HG03039 (cell line): ENCODE data around the gene HIGD1A.

Source experiments
- ATAC-seq: cut with Tn5 transposase; IDR thresholded peaks from one replicate; pipeline ENCODE4 v1.9.1; 2021; ENCODE audit warnings: mild to moderate bottlenecking, moderate library complexity; ENCODE audit not compliant: unreplicated experiment

HIGD1A gene

GRCh38 chr3:42804106-42804830 is at the start of gene HIGD1A:
Gene HIGD1A, minus strand, starts transcription at chr3:42804490. Its CDS starts 10,237 bp downstream, at chr3:42794253.
- peak; percentile 99 for ATAC-seq

DNA sequence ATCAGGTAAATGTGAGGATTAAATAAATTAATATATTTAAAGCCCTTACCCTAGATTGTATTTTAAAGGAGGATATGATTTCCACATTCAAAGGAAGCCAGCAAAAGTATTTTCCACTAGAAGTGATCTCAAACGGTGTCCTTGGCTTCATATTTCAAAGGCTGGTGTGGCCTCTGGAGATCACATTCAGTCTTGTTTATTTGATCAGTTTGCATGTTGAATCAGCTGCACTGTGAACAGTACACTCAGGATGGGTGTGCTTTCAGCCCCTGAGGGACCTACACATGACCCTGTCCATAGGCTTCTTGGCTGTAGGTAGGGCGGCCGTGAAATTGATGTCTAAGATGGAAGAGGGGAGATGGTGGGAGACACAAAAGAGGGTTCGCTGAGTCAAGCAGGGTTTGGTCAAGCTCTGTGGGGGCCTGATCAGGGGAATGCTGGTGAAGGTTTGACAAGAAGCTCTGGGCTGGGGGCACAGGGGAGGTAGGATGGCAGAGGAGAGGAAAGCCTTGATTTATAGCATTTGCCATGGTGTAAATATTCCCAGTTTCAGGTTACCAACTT is 49.5 kb upstream of the HIGD1A start:
- no peak for ATAC-seq

GRCh38 chr3:42853056-42853455 is 48.8 kb upstream of the HIGD1A start:
- ATAC-seq, result no peak

DNA sequence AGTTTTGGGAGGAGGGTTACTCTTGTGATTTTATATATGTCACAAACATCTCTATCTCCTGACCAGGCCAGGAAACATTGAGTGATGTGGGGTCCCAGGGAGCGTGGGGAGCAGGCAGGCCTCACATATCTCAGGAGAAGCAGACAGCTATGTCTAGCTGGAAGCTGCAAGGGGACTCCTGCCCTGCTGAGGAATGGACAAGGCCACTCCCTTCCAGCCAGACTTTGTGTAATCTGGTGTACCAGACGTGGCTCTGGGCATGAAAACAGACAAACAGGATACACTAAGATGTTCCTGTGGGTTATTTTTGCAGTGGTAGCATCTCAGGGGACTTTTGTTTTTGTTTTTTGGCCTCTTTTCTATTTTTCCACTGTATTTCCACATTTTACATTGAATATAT is 48.2 kb upstream of the HIGD1A start:
- no peak for ATAC-seq

- ATAC-seq, result no peak
Observed at GRCh38 chr3:42851228-42851834, 47.0 kb upstream of the HIGD1A start.

- no peak for ATAC-seq
Observed at GRCh38 chr3:42850263-42850662, 46.0 kb upstream of the HIGD1A start.

GRCh38 chr3:42849017-42849416 is 44.7 kb upstream of the HIGD1A start:
- no peak for ATAC-seq

GRCh38 chr3:42847731-42848130 is 43.4 kb upstream of the HIGD1A start:
- no peak for ATAC-seq

DNA sequence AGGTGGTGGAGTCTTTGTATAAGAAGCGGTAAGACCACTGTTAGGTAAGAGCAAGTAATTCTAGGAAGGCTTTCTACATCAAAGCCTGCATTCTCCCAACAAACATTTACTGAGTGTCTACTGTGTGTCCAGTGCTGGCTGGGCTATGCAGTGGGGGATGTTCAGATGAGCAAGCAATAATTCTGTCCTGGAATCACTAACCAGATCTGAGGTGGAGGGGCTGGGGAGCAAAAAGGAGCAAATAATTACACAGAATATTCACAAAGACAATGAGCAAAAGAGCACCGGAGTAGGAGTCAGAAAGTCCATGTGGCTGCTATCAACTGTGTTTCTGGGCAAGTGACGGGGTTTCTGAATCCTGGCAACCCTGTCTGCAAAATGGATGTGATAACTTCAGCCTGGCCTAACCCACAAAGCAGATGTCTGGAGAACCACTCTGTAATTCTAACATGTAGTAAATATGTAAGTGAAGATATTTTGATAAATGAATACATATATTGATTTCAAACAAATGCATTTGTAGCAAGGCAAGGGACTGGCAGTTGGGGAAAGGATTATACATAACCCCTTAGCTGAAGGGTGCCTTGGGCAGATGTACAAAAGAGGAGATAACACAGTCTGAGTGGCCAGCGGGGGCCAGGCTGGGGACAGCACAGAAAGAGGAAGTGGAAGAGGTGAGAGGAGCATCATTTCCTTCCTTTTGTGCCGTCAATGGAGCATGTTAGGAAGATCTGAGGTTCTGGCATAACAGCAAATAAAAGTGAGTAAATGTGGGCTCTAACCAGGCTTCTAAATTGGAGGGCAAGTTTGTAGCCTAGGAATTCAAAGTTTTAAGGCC is 42.6 kb upstream of the HIGD1A start:
- no peak for ATAC-seq

- ATAC-seq, result no peak
Observed at GRCh38 chr3:42844815-42845214, 40.5 kb upstream of the HIGD1A start.

GRCh38 chr3:42844412-42844713 is 40.1 kb upstream of the HIGD1A start:
- no peak for ATAC-seq

- ATAC-seq, result no peak
Observed at GRCh38 chr3:42843713-42844411, 39.6 kb upstream of the HIGD1A start.

- no peak for ATAC-seq
Observed at GRCh38 chr3:42841332-42841731, 37.0 kb upstream of the HIGD1A start.

DNA sequence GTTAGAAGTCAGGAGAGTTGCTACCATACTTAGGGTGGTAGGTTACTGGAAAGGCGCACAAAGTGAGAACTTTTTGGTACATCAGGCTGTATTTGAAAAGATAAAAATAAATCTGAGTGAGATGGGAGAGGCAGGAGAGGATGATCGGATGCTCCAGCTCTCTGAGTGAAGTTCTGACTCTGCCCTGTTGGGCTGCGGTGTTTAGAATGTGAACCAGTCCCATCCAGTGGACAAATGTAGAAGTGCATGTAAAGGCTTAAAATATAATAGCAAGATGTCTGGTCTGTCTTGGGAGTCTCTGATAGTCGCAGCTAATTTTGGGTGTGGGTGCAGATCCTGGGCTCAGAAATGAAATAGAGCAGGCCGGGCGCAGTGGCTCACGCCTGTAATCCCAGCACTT is 35.3 kb upstream of the HIGD1A start:
- peak; percentile 92 for ATAC-seq

DNA sequence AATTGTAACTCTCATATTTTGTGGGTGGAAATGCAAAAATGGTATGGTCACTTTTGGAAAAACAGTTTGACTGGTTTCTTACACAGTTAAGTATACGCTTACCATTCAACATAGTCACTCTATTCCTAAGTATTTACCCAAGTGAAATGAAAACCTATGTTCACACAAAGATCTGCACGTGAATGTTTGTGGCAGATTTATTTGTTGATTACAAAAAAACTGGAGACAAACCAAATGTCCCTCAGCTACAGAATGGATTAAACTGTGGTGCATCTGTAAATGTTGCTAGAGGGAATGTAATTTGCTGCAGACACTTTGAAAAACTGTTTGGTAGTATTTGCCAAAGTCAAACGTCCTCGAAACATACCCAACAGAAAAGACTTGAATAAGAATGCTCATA is 34.3 kb upstream of the HIGD1A start:
- ATAC-seq, result no peak

DNA sequence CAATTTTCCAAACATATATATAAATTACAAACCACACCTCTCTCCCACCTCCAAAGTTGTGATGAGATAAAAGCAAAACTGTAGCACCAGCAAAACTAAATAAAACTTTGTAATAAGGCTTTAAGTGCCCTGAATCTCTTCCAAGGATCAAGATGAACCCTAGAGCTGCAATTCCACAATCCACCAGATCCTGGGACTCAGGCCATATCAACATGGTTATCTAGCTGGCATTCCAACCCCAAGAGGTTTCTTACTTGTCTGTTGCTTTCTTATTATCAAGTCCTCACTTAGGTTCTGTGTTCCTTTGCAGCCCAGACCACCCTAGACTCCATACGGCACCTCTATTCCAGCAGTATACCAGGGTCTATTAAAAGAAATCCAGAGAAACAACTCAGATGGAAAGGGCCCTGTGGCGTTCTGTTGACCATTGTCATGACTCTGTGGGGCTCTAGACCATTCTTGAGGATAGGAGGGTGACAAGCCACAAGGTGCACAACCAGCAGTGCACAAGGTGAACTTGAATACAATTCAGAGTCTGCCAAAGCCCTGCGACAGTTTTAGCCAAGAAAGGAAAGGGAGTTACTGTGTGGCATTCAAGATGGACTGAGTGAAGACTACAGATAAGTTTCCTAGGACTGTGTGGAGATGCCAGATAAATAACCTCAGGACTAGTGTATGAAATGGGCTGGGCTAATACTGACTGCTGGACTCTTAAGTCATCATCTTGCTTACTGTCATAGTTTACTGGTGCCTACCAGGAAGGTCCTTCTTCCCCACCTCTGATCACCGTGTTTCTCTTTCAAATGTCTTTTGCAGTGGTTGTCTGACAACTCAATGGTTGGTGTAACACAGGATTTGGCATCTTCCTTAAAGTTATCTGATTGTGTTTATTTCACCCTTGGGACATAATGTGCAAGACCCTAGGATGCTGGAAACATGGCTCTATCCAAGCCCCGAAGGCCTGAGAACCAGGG is 32.1 kb upstream of the HIGD1A start:
- no peak for ATAC-seq

DNA sequence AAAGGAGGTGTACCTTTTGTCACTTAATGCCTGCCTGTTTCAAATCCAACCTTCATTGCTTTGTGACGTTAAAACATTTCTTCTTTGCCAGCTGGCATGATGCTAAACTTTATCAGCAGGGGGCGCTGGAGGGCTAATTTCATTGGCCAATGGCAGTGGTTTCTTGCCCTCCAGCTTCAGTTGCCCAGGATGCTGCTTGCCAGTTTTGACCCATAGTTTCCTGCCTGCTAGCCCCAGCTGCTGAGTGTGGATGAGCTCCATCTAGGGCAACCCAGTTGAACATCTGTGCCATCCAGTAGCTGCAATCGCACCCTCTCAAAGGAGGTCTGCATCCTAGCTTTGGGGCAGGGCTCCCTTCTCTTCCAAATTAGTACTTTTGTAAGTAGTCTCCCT is 27.0 kb upstream of the HIGD1A start:
- ATAC-seq, result peak; percentile 56

GRCh38 chr3:42830437-42831320 is 26.4 kb upstream of the HIGD1A start:
- ATAC-seq, result no peak
